GM12891 (cell line): ENCODE results near the gene MAPK8IP1.

Experiments
- POLR2A ChIP-seq: IDR thresholded peaks from 2 replicates; pipeline ENCODE4 v1.6.1; 2011; ENCODE audit warnings: low read depth, low read length, control low read depth
- SPI1 ChIP-seq: IDR thresholded peaks from 2 replicates; pipeline ENCODE4 v1.6.1; 2011; ENCODE audit warnings: low read depth, low read length, control low read depth

- no peak for TF ChIP-seq POLR2A
- no peak for TF ChIP-seq SPI1
Measured at GRCh38 chr11:45872651-45873356, 12.6 kb upstream of the MAPK8IP1 start.
